KOPT-K1 (cell line): ENCODE measurements around the gene RNU2-63P.
"Not testable (repeated sequence)": the region's sequence is repeated elsewhere in the genome, so short reads cannot be mapped to it uniquely, and the experiment has no call there.

Experiments
- H3K27ac ChIP-seq: fragments of 200-600 bp; sonication (generic); 2 replicates; pipeline ENCODE4 v1.5.1; 2016; ENCODE audit warnings: antibody characterized with exemption, mild to moderate bottlenecking, low read depth, low read length; ENCODE audit not compliant: poor library complexity, severe bottlenecking
- H3K36me3 ChIP-seq: fragments of 200-600 bp; sonication (generic); 2 replicates; pipeline ENCODE4 v1.5.1; 2017; ENCODE audit warnings: antibody characterized with exemption, mild to moderate bottlenecking, low read length, moderate library complexity; ENCODE audit not compliant: insufficient read depth
- H3K9me3 ChIP-seq: fragments of 200-600 bp; sonication (generic); 2 replicates; pipeline ENCODE4 v1.5.1; 2017; ENCODE audit warnings: antibody characterized with exemption, low read length, mild to moderate bottlenecking; ENCODE audit not compliant: insufficient read depth, poor library complexity, severe bottlenecking

Gene RNU2-63P

GRCh38 chr2:88045561-88045960, 29.2 kb upstream of the RNU2-63P start:
- not testable (repeated sequence) for H3K27ac ChIP-seq, H3K9me3 ChIP-seq, H3K36me3 ChIP-seq

GRCh38 chr2:88042476-88042875, 26.1 kb upstream of the RNU2-63P start:
- no peak overlapping the region for H3K27ac ChIP-seq
- H3K36me3 ChIP-seq: no peaks in the 10 kb centered on the region
- H3K9me3 ChIP-seq: no peaks in the 10 kb centered on the region

DNA sequence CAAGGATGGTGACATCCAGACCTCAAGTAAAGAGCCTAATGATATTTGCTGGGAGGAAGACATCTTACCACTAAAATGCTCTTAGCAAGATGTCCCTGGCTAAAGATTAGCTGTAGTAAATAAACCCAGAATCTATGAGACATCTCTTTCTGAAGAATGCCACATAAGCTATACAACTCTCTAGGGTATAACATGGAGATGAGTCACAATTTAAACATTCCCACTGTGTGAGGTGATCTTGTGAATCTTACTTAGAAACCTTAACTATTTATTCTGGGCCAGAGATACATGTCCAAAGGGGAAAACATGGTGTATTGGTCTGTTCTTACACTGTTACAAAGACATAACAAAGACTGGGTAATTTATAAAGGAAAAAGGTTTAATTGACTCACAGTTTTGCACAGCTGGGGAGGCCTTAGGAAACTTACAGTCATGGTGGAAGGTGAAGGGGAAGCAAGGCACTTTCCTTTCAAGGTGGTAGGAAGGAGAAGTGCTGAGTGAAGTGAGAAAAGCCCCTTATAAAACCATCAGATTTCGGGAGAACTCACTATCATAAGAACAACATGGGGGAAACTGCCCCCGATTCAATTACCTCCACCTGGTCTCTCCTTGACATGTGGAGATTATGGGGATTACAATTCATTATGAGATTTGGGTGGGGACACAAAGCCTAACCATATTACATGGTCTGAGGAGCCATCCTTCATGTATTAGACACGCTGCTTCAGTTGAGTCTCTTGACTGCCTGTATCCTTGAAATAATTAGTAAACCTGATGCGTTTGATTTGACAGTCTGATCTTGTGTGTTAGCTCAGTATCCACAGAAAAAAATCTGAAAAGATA, 22.1 kb upstream of the RNU2-63P start:
- Histone ChIP-seq H3K36me3 (peaks cover 16% of the 10 kb centered on the region), H3K9me3 (no peaks in the 10 kb centered on the region), H3K27ac (no peak overlapping the region)

DNA sequence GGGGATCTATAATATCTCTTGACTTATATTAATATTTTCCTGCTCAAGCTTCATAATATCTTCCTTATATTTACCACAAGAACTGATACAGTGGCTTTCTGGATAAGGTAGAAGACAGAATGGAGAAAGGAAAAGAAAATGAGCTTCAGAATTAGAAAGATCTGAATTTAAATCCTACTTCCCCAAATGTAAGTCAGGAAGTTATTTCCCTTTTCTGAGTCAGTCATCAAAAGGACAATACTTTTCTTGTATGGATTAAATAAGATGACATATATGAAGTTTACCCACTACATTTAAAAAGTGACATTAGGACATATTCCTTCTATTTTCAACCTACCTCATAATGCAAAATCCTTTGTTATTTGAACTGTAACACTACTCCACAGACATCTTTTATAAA, 20.3 kb upstream of the RNU2-63P start:
- no peaks in the 10 kb centered on the region for H3K9me3 ChIP-seq
- peaks cover 24% of the 10 kb centered on the region for H3K36me3 ChIP-seq
- H3K27ac ChIP-seq: no peak overlapping the region

DNA sequence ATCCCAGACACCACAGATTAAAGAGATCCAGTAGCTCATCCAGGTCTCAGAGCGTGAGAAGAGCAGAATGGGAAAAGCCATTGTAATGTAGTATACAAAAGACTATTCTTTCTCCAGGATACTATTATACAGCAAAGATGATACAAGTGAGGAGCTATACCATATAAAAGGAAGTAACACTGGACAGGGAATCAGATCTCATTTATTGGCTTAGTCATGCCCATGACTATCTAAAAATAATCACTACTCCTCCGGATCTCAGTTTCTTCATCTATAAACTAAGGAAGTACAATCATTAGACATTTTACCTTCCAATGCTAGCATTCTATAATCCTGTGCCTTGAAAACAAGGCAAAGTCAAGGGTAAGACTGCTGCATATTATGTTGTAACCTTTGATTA, 19.8 kb upstream of the RNU2-63P start:
- no peak overlapping the region for H3K27ac ChIP-seq
- H3K36me3 ChIP-seq: peaks cover 24% of the 10 kb centered on the region

GRCh38 chr2:88032070-88032702, 15.8 kb upstream of the RNU2-63P start:
- H3K36me3 ChIP-seq: peaks cover 36% of the 10 kb centered on the region
- no peak overlapping the region for H3K27ac ChIP-seq
- H3K9me3 ChIP-seq: no peaks in the 10 kb centered on the region

More for the DNA sequence above, 19.8 kb upstream of the RNU2-63P start:
- H3K9me3 ChIP-seq: no peaks in the 10 kb centered on the region

- Histone ChIP-seq H3K27ac (no peak overlapping the region), H3K36me3 (peaks cover 33% of the 10 kb centered on the region)
These were observed 12.6 kb upstream of the RNU2-63P start for GRCh38 chr2:88028931-88029330.

GRCh38 chr2:88027697-88028389, 11.5 kb upstream of the RNU2-63P start:
- Histone ChIP-seq H3K27ac (no peak overlapping the region), H3K36me3 (peaks cover 26% of the 10 kb centered on the region), H3K9me3 (no peaks in the 10 kb centered on the region)

More at GRCh38 chr2:88028931-88029330, 12.6 kb upstream of the RNU2-63P start:
- H3K9me3 ChIP-seq: no peaks in the 10 kb centered on the region

DNA sequence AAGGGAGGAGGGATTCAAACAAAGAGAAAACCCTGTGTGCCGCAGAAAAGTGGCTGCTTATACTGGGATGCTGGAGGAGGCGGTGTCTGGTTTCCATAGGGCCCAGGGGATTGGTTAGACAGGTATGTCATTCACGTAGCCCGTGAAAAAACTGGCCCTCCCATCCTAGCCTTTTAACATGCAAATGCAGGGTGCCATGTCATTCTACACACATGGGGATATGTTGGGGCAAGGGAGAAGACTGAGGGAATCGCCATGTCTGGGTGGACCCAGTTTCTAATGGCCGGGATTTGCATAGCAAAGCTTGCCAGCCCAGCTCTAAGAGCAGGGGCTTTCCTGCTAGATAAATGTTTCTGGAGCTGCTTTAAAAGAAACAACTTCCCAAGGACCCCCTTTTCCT, 8.2 kb upstream of the RNU2-63P start:
- Histone ChIP-seq H3K36me3 (peaks cover 17% of the 10 kb centered on the region), H3K9me3 (peaks cover under 1% of the 10 kb centered on the region), H3K27ac (no peak overlapping the region)

DNA sequence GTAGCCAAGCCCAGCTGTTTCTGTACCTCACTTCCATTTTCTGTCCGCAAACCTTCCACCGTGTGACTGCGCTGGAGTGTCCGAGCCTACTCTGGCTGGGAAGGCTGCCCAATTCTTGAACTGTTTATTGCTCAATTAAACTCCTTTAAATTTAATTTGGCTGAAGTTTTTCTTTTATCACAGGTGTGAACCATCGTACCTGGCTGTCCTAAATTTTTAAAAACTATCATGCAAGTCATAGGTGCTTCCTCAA, 6.2 kb upstream of the RNU2-63P start:
- peaks cover 14% of the 10 kb centered on the region for H3K9me3 ChIP-seq
- no peak overlapping the region for H3K27ac ChIP-seq
- H3K36me3 ChIP-seq: peaks cover 8% of the 10 kb centered on the region; the same call in 1 of the 2 replicates

- Histone ChIP-seq H3K27ac (no peak overlapping the region), H3K9me3 (peaks cover 14% of the 10 kb centered on the region), H3K36me3 (no peaks in the 10 kb centered on the region; the same call in 1 of the 2 replicates)
These were observed 3.6 kb upstream of the RNU2-63P start for GRCh38 chr2:88019985-88020384.

DNA sequence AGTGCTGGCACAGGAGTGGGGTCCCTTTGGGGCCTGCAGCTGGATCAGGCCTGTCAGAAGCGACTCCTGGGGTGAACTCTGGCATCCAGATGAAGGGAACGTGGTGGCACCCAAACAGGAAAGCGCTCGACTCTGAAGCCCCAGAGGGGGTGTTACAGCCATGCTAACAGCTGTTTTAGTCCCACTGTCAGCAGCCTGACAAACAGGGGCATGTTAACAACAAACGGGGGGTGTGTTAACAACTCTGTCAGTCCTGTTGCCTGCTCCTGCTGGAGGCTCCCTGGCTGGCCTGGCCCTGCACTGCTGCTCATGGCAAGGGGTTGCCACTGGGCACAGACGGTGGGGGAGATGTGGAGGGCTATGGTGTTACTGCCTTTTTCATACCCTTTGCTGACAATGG, 2.6 kb upstream of the RNU2-63P start:
- H3K27ac ChIP-seq: no peak overlapping the region
- peaks cover 14% of the 10 kb centered on the region for H3K9me3 ChIP-seq
- no peaks in the 10 kb centered on the region; the same call in 1 of the 2 replicates for H3K36me3 ChIP-seq

- peaks cover 14% of the 10 kb centered on the region for H3K9me3 ChIP-seq
- not testable (repeated sequence) for H3K27ac ChIP-seq, H3K36me3 ChIP-seq
These were observed 1.9 kb upstream of the RNU2-63P start for GRCh38 chr2:88018077-88018805.

- Histone ChIP-seq H3K9me3 (peaks cover 14% of the 10 kb centered on the region), H3K27ac (peak overlapping the region; percentile 100)
- H3K36me3 ChIP-seq: not testable (repeated sequence)
These were observed 1.4 kb upstream of the RNU2-63P start for GRCh38 chr2:88017780-88018038.
